GM12873 (cell line): ENCODE measurements around the gene PPP3CB.

Experiments used
- CTCF ChIP-seq: IDR thresholded peaks from 2 replicates; pipeline ENCODE4 v1.5.1; 2012; ENCODE audit warnings: low read depth, mild to moderate bottlenecking, moderate library complexity, low read length, control low read depth; ENCODE audit not compliant: insufficient read depth; ENCODE audit errors: missing control alignments

The PPP3CB gene

GRCh38 chr10:73388228-73388627 is 107.6 kb downstream of the PPP3CB start:
- TF ChIP-seq CTCF, result no peak

GRCh38 chr10:73386583-73386982 is 109.2 kb downstream of the PPP3CB start:
- no peak for TF ChIP-seq CTCF
